Measurements from ENCODE around the gene CLDN17. TPM values are rescaled to one million over a fixed set of nuclear protein-coding genes. Genes with fewer than 3 reads are reported as not detected.

CLDN17 gene, protein sequence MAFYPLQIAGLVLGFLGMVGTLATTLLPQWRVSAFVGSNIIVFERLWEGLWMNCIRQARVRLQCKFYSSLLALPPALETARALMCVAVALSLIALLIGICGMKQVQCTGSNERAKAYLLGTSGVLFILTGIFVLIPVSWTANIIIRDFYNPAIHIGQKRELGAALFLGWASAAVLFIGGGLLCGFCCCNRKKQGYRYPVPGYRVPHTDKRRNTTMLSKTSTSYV
- total RNA-seq, result not detected

DNA sequence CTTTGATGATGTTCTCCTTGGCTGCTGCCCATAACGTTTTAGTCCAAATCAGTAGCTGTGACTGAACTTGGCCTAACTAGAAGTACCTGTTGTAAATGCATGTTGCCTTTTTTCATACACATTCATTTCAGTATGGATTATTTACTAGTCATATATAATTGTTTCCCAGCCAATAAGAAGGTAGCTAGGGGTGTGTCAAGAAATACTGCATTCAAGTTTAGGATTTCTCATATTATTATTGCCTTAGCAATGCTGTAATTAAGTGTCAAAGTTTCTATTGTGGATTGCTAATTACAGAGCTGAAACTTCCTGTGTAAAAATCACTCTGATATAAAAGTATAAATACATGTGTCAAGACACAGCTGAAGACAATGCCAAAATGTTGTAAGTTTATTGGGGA, at the start of gene CLDN17:
TSS of gene CLDN17 (minus strand) at position 101 of the 400 bp plus-strand sequence. CDS start 188 bp downstream, outside the sequence.
- no peak for DNase-seq

- DNase-seq, result no peak
Measured at GRCh38 chr21:30216041-30216723, 49.6 kb upstream of the CLDN17 start, which contains the start of gene CLDN8. CLDN8 (minus strand) TSS chr21:30216097; CDS start chr21:30215925, 172 bp downstream.

DNA sequence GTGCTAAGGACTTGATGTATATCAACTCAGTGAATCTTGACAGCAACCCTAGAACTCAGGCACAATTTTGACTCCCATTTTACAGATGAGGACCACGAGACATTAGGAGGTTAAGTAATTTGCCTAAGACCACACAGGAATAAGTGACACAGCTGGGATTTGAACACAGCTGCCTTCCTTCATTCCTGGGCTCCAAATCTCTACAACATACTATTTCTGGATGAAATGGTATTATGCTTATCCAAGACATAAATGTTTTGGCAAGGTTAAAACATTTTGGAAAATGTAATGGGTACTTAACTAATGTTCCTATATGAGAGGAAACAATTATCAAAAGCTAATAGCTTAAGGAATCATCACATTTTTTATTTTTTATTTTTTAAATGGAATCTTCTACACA, 44.5 kb upstream of the CLDN17 start:
- no peak for DNase-seq

DNA sequence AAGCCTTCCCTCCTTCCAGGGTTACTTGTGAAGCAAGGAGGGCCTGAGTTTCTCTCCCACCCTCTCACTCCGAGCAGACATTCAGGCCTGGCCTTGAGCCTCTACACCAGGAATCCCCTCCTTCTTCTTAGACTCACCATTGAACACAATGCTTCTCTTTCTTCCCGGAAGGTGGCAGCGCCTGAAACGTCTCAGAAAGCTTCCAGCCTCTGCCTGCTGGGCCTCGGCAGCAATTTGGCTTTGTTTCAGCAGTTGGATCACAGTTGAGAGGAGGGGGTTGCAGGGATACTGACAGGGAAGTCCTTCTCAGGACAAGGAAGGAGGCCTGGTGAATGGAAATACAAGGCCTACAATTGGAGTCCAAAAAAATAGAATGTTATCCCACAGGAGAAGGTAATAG, 43.0 kb upstream of the CLDN17 start:
- DNase-seq, result no peak

- DNase-seq, result no peak
Measured at GRCh38 chr21:30207252-30207579, 40.6 kb upstream of the CLDN17 start.

DNA sequence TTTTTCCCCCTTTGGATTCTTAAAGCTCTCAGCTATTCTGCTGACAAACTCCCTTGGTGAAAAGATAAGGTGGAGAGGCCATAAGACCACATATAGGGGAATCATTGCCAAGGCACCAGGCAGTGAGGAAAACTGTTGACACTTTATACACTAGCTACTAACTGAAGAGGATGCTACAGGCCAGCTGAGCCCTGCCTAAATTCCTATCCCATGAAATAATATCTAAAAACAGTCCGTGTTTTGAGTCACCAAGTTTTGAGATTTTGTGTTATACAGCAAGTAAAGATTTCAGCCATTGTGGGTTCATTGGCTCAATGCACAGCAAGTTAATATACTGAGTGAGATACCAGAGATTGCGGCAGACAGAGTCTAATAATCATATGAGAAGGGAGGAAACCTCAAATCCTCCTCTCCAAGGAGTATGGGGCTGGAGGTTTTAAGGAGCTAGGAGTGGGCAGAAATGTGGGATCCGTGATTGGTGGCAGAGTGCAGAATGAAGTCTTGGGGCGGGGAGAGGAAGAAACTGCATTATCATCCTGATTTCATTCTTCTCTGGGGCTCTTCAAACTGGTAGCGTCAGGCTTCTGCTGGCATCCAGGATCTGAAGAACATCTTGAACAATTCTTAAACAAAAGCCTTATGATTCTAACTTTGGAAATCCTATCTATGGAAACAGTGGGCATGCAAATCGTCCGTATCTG, 40.1 kb upstream of the CLDN17 start:
- DNase-seq, result no peak

GRCh38 chr21:30200000-30200399, 33.4 kb upstream of the CLDN17 start:
- no peak for DNase-seq

DNA sequence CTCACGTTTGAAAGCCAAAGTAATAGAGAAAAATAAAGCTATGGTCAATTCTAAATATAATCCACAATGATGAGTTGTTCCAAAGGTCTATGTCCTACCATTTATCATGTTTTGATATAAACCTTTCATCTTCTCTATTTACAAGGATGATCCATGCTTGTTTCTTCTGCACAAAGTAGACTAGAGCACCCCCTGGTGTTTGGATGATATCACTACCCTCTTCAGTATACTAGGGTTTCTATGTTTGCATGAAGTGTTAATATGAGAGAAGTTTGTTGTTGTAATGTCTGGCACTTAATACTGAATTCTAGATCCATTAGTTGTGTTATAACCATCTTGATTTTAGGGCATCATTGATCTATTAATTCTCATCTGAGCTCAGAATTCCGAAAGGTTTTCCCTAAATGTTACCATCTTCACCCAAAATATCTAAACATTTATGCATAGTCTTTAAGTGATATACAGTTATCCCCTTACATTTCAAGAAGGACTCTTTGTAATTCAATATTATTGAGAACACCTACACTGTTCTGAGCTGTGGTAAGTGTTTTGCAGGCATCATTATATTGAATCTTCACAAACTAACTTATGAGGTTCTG, 28.2 kb upstream of the CLDN17 start:
- DNase-seq, result no peak

GRCh38 chr21:30193201-30193600, 26.6 kb upstream of the CLDN17 start:
- DNase-seq, result no peak

- no peak for DNase-seq
Measured at GRCh38 chr21:30190554-30190953, 23.9 kb upstream of the CLDN17 start.

DNA sequence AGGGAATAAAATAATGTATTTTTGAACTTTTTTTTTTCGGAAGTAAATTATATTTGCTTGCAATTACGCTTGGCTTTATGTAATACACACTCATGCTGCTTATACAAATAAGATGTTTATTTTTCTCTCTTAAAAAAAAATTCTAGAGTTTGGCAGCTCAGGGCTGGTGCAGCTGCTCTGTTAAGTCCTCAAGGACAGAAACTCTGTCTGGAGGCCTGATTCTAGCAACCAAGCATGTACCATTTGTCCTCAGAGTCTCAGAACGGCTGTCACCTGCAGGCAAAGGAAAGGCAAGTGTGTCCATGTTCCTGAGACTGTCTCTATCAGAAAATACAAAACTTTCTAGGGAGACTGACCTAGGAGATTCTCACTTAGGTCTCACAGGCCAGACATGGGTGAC, 23.2 kb upstream of the CLDN17 start:
- DNase-seq, result no peak

GRCh38 chr21:30186242-30186641, 19.6 kb upstream of the CLDN17 start:
- DNase-seq, result no peak

- no peak for DNase-seq
Measured at GRCh38 chr21:30168086-30168485, 1.5 kb upstream of the CLDN17 start.

- no peak for DNase-seq
Measured at GRCh38 chr21:30166171-30166570, 434 bp downstream of the CLDN17 start.

- no peak for DNase-seq
Measured at GRCh38 chr21:30164796-30165195, 1.8 kb downstream of the CLDN17 start.

- no peak for DNase-seq
Measured at GRCh38 chr21:30153697-30154340, 12.8 kb downstream of the CLDN17 start.

DNA sequence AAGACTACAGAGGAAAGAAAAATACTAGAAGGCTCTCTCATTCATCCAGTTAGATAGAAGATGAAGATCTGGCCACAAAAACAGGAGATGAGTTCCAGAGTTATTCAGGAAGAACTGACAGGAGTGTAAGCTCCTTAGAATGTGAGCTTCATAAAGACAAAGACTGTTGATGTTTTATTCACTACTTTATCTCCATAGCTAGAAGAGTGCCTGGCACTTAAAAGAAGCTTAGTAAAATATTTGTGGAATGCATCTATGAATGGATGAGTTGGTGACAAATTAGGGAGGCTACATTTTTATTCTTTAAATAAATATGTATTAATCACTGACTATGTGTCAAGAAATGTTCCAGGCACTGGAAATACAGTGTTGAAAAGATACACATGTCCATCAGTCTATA, 13.8 kb downstream of the CLDN17 start:
- no peak for DNase-seq

DNA sequence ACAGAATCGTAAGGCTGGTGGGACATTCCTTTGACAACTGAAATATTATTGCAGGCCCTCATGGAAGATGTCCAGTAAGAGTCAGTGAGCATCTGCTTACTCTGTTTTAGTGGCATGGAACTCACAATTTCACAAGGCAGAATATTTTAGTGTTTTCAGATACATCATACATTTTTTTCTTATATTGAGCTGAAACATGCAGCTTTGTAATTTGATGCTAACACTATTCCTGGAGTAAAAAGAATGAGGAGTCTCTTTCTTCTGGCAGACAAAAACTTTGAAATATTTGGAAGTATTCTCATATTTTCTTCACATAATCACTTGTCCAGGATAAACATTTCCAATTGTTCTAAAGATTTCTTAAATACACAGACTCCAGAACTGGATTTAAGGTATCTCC, 17.7 kb downstream of the CLDN17 start:
- no peak for DNase-seq

GRCh38 chr21:30146558-30147282, 19.9 kb downstream of the CLDN17 start:
- no peak for DNase-seq

- DNase-seq, result no peak
Measured at GRCh38 chr21:30138483-30138882, 28.1 kb downstream of the CLDN17 start.

DNA sequence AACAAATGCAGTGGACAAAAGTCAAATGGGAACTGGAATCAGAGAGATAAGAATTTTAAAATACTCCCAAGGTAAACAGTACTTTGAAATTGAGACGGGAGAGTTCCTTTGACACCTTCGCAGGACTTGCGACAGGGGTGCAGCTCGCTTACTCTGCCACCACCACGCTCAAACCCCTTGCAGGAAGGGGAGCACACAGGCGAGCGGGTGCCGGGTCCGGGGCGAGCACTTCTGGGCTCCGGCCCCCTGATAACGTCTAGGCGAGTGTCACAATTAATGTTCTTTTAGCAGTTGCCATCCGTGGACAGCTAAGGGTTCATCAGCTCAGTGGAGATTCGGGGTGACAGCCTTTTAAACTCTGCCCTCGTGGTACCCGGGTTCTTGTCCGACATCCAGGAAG, 37.4 kb downstream of the CLDN17 start:
- no peak for DNase-seq

- DNase-seq, result no peak
Measured at GRCh38 chr21:30126576-30126975, 40.0 kb downstream of the CLDN17 start.

All from occipital lobe (tissue), 2 donors.